Measurements from ENCODE around the gene C1orf94.

The C1orf94 gene

GRCh38 chr1:34262023-34262853 is 85.5 kb downstream of the C1orf94 start:
- DNase-seq, result no peak

- no peak for DNase-seq
Observed at GRCh38 chr1:34262921-34263320, 86.2 kb downstream of the C1orf94 start.

- no peak for DNase-seq
Observed at GRCh38 chr1:34263406-34263805, 86.7 kb downstream of the C1orf94 start.

GRCh38 chr1:34265396-34265795 is 88.7 kb downstream of the C1orf94 start:
- DNase-seq, result no peak

GRCh38 chr1:34266127-34266951 is 89.6 kb downstream of the C1orf94 start:
- DNase-seq, result no peak

DNA sequence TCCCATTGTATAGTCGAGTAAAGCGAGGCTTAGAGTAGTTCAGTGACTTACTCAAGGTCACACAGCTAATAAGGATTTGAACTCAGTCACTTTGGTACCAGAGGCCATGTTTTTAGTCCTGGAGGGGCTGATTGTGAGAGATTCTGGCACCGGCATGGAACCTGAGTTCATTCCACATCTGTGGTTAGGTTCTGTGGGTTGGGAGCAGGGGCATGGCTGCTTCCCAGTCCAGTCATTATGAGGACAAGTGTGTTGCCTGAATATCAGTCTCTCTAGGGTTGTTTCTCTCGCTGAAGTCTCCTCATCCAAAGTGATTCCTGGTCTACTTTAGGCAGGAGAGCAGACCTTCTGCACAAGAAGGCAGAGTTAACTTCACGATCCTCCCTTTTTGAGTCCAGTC is 90.6 kb downstream of the C1orf94 start:
- no peak for DNase-seq

DNA sequence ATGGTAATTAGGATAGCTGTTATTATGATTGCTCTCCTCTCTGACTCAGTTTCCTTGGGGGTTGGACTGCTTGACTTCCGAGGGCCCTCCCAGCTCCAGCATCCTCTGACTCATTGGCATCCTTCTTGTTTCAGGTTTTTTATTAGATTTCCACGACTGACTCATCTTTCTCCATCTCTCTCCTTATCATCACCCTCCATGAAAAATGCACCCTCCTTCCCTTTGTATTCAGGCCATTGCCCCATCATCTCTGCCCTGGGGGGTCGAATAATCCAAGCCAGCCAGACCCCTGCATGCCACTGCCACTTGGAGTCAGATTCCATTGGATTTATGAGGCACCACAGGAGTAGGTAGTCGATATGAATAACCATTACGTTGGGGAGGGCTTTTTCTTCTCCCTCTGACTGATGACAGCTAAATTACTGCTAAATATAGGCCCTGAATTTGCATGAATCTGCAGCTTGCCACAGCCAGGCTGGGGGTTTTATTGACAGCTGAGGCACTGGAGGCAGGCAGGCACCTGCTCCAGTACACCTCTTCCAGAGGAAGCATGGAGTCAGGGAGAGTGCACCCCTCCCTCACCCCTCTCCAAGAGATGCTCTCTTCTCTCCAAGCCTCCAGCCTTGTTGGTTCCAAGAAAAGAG is 91.7 kb downstream of the C1orf94 start:
- no peak for DNase-seq
